NCI-H2196 treated with DMSO at 0.1 percent for 48 hours (cell line): ENCODE results near the gene CCDC122.

Source experiments
- DNase-seq: peaks from one replicate; lab custom pipeline; 2025; ENCODE audit not compliant: unreplicated experiment; lab: John Stamatoyannopoulos, UW

Gene CCDC122

DNA sequence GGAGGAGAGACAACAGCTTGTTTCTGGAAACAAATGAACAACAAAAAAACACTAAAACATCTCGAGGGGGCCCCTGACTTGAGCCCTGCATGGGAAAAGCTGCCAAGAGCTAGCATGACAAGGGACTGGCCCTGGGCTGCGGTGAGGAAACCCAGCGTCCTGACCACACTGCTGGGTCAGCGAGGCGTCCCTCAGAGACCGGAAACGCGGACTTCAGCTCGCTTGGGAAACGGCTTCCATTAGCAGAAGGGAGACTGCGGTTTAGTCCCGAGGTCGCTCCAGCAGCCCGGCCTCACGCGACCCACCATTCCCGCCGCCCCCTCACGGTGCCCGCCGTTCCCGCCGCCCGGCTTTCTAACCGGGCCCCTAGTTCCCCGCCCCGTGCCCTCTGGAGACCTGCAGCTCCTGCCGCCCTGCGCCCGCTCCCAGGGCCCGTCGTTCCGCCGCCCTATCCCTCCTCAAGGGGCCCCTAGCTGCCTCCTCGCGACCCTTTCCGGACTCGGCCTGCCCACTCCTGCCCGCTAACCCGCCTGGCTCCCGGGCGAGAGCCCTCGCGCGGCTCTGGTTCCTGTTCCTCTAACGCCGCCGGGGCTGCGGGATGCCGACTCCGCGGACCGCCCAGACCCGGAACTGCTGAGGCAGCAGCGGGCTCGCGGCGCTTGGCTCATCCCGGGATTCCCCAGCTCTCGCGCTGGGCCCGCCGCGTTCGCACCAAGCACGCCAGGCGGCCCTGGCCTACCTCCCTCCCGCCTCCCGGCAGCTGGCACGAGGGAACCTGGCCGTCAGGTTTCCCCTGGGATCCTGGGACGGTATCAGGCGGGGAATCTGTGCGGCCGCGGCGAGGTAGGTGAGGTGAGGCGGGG, at the start of gene CCDC122:
CCDC122 (minus strand) TSS at position 849 of the 863 bp plus-strand sequence. CDS start 10,364 bp downstream, outside the sequence.
- DNase-seq, result no peak

- no peak for DNase-seq
These were observed 45.2 kb upstream of the CCDC122 start for GRCh38 chr13:43924549-43925245.

GRCh38 chr13:43920965-43921674, 41.6 kb upstream of the CCDC122 start:
- no peak for DNase-seq

DNA sequence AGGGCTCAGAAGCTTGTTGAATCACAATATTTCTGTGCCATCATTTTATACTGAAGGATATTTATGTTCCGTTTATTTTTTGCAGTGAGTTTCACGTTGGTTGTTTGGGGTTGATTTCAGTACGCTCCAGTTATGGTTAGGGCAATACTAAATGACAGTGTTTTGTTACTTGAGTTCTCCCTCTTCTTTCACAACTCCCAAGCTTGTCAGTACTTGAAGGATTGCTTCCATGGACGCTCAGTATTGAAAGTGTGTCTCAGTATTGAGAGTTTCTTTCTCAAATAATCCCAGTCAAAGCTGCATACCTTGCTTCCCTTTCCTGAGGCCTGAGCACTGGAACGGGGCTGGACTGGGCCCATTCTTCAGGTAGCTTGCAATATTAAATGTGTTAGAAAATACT, 39.1 kb upstream of the CCDC122 start:
- DNase-seq, result no peak

DNA sequence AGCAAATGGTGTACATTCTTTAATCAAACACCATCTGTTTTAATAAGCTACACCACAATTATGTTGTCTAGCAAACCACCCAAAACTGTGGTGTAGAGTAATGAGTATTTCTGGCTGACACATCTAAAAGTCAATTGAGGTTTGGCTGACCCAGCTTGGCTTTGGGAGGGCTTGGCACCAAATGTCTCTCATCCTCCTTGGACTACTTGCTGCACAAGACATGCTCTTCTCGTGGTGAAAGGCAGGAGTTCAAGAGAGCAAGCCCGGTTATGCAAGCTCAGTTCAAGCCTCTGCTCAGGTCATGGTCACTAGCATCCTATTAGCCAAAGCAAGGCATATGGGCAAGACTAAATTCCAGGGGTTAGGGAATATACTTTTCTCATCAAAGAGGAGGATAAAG, 37.3 kb upstream of the CCDC122 start:
- no peak for DNase-seq

DNA sequence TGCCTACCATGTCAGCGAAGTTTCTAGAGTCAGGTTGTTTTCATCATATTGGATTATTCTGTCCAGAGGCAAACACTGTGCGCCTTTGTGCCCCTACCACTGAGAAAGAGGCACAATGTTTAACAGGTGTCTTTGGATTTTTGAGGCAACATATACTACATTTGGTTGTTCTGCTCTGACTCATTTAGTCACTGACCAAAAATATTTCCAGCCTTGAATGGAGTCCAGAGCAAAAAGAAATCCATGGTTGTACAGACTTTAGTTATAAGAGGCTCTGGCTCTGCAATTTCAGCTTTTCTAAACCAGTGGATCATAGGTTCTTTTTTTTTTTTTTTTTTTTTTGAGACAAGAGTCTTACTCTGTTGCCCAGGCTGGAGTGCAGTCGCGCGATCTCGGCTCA, 35.9 kb upstream of the CCDC122 start:
- DNase-seq, result no peak

DNA sequence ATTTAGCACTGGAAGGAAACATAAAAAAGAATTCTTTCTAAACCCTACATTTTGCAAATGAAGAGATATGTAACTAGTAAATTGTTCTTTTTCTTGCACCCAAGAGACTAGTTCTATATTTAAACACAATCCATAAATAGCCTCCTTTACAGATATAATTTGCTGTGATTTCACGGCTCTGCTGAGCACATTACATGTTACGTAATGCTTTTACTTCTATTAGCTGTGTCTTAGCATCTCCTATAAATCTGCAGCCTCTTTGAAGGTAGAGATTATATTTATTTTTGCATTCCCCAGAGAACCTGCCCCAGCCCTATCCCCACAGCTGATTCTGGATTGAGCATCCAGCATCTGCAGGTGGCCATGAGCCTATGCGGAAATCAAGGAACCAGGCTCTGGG, 32.3 kb upstream of the CCDC122 start:
- no peak for DNase-seq

DNA sequence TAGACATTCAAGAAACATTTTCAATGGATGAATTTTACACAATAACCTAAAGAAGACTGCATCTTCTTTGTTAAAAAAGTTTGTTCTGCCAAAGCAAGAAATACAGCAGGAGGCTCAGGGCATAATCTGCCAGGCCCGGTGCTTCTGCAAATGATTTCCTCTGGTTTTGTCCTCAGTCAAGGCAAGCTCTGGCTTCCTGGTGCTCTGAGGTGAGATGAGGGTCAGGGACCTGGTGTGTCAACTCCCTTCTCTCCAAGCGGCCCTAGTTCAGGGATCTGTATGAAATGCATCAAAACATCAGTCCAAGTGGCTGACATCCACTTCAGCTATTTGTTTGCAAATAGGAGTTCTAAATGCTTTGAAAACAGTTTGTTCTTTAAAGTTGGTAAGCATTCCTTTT, 31.7 kb upstream of the CCDC122 start:
- no peak for DNase-seq

- DNase-seq, result no peak
These were observed 31.3 kb upstream of the CCDC122 start for GRCh38 chr13:43910856-43911255.

GRCh38 chr13:43908156-43909126, 28.9 kb upstream of the CCDC122 start:
- no peak for DNase-seq

DNA sequence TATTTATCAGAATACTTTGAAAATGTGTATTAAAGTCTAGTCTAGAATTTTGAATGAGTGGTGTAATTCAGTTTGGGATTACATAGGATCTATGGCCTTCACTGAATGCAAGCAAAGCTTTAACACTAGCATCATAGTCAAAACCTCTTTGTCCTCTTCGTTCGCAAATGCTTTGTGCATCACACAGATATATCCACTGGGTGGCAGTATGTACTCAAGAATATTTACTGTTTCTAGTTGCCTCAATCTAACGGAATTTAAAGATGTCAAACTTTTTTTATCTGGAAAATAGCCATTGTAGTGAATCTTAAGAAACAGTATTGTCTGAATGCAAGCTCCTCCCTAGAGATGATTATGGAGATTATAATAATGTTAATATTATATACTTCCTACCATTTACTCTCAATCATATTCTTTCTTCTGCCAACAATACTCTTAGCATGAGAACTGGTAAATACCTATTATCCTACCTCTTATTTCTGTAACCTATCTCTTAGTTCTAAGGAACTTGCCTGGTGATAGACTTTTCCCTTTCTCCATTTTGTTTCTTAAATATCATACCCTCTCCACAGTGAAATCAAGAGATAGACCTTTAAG, 26.0 kb upstream of the CCDC122 start:
- DNase-seq, result peak; percentile 26

GRCh38 chr13:43895940-43896339, 16.4 kb upstream of the CCDC122 start:
- no peak for DNase-seq

DNA sequence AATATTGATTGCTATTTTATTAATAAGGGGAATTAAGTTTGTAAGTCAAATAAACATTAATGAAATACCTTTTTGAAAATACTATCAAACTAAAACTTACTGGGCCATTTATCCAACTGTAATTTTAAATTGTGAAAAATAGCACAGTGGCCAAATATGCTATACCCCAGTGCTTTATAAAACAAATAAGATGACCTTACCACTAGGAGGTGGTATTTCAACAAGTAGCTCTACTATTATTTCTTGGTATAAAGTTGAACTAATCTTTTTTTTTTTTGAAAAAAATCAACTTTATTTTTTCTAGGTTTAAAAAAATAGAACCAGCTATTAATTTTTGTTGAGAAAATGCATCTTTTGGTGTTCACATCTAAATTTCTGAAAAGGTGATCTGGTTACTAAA, 14.9 kb upstream of the CCDC122 start:
- DNase-seq, result no peak

- DNase-seq, result no peak
These were observed 4.7 kb upstream of the CCDC122 start for GRCh38 chr13:43884222-43884621.

DNA sequence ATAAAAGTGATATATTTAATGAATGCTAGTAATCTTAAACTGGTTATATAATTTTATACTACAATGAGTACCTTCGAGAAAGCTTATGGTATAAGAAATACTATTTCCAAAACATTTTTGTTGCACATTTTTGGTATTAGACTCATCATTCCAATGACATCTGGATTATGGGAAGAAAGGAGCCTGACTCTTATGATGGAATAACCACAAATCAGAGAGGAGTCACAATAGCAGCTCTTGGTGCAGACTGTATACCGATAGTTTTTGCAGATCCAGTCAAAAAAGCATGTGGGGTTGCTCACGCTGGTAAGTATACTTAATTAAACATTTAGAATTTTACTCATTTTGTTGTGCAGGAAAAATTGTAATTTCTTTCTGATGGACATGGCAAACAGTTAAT, 4.1 kb upstream of the CCDC122 start:
- DNase-seq, result no peak

- no peak for DNase-seq
These were observed 2.0 kb upstream of the CCDC122 start for GRCh38 chr13:43881580-43881979.

DNA sequence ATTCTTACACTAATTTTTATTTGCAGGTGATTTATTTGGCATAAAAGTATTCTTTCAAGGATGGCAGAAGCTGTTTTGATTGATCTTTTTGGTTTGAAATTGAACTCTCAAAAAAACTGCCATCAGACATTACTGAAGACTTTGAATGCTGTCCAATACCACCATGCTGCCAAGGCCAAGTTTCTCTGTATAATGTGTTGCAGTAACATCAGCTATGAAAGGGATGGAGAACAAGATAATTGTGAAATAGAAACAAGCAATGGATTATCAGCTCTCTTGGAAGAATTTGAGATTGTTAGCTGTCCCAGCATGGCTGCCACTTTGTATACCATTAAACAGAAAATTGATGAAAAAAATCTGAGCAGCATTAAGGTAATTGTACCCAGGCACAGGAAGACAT, 1.4 kb upstream of the CCDC122 start:
- no peak for DNase-seq

GRCh38 chr13:43880214-43880855, 795 bp upstream of the CCDC122 start:
- no peak for DNase-seq

DNA sequence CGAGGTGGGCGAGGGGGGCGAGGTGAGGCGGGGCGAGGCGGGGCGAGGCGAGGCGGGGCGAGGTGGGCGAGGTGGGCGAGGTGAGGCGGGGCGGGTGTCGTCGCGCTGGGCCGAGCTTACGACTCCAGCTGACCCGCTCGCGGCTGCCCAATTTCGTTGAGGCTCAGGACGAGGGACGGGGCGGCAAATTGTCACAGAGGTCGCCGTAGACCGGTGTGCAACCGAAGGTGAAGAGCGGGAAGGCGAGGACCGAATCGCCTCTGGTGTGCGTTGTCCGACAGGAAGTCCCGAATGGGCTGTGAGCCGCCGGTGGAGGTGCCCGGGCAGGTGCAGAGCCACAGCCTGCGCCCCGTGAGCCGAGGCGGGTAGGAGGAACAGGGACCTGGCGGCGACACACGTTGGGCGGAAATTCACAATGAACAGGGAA, 228 bp upstream of the CCDC122 start, which contains the start of gene LACC1:
LACC1 (plus strand) TSS at position 150 of the 427 bp plus-strand sequence. CDS start 1,082 bp downstream, outside the sequence.
- DNase-seq, result no peak
